Measurements from ENCODE around the gene PTPMT1. TPM values are rescaled to one million over a fixed set of nuclear protein-coding genes. Genes with fewer than 3 reads are reported as not detected.
A peak's percentile ranks its signal among the peaks of the same experiment; 100 is the strongest.
"Not testable (repeated sequence)": the region's sequence is repeated elsewhere in the genome, so short reads cannot be mapped to it uniquely, and the experiment has no call there.

The PTPMT1 gene
- total RNA-seq, 1 experiment from 2014 or later = 108 TPM

DNA sequence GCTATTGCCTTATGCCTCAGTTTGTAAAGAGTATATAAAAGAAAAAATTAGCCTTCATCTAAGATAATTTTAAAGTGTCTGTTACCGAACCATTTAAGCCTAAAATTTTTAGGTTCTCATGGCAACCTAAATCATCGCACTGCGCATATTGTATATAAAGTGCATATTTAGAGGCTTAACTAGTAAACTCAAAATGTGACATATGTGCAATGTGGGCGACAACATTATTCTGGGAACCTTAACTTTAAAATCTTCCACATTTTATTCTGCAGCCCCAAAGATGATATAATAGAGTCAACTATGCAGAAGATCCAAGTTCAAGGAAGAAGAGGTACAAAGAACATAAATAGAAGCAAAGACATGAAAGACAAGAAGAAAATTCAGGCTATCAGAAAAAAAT, 35.4 kb upstream of the PTPMT1 start:
- CTCF ChIA-PET = interaction anchor here (0.5 to 1.0 kb wide), 2 partner anchors 23 to 76 kb away, joined by 3 to 4 read pairs; no protein-coding TSS in a partner anchor
- peaks cover 54% of the 10 kb centered on the region for H3K36me3 Mint-ChIP-seq (ENCODE audit: insufficient read depth, unreplicated experiment)
- no TSS peak for BruUV-seq (replicated peaks)

DNA sequence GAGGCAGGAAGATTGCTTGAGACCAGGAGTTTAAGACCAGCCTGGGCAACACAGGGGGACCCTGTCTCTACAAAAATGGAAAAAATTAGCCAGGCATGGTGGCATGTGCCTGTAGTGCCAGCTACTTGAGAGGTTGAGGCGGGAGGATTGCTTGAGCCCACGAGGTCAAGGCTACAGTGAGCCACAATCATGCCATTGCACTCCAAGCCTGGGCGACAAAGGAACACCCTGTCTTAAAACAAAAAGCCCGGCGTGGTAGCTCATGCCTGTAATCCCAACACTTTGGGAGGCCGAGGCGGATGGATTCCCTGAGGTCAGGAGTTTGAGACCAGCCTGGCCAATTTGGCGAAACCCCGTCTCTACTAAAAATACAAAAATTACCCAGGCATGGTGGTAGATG, 34.7 kb upstream of the PTPMT1 start:
- peaks cover 26% of the 10 kb centered on the region for H3K4me1 ChIP-seq
- H3K4me3 ChIP-seq (ENCODE audit: low read depth, low read length) = not testable (repeated sequence)

More for the DNA sequence above, 35.4 kb upstream of the PTPMT1 start:
- Mint-ChIP-seq H3K4me1 (ENCODE audit: low read depth, unreplicated experiment) (peaks cover 19% of the 10 kb centered on the region), H3K4me3 (ENCODE audit: unreplicated experiment) (no peak overlapping the region), H3K27ac (ENCODE audit: unreplicated experiment) (peak overlapping the region; percentile 77), H3K27me3 (ENCODE audit: insufficient read depth, unreplicated experiment) (no peaks in the 10 kb centered on the region), H3K9me3 (ENCODE audit: unreplicated experiment) (no peaks in the 10 kb centered on the region)
- POLR2A ChIA-PET = no interaction called here
- peaks cover 26% of the 10 kb centered on the region for H3K4me1 ChIP-seq
- no peak overlapping the region for H3K4me3 ChIP-seq (ENCODE audit: low read depth, low read length)
- DNase-seq = no peak
- no peaks in the 10 kb centered on the region for H3K36me3 ChIP-seq (ENCODE audit: control insufficient read depth, insufficient read depth, low read length)
- no peaks in the 10 kb centered on the region for H3K27me3 ChIP-seq (replicated peaks; ENCODE audit: control insufficient read depth, insufficient read depth, low read length)
- no peaks in the 10 kb centered on the region for H3K9me3 ChIP-seq
- intact Hi-C loops (cut with micrococcal nuclease; ENCODE audit: unreplicated experiment) = loop anchor here (2.0 kb wide), 1 partner anchor 23 kb away; the partner anchor contains the start of gene CELF1
- TF ChIP-seq, protein P1, sequence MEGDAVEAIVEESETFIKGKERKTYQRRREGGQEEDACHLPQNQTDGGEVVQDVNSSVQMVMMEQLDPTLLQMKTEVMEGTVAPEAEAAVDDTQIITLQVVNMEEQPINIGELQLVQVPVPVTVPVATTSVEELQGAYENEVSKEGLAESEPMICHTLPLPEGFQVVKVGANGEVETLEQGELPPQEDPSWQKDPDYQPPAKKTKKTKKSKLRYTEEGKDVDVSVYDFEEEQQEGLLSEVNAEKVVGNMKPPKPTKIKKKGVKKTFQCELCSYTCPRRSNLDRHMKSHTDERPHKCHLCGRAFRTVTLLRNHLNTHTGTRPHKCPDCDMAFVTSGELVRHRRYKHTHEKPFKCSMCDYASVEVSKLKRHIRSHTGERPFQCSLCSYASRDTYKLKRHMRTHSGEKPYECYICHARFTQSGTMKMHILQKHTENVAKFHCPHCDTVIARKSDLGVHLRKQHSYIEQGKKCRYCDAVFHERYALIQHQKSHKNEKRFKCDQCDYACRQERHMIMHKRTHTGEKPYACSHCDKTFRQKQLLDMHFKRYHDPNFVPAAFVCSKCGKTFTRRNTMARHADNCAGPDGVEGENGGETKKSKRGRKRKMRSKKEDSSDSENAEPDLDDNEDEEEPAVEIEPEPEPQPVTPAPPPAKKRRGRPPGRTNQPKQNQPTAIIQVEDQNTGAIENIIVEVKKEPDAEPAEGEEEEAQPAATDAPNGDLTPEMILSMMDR (IDR thresholded peaks at IDR 0.05; ENCODE audit: insufficient read depth in 1 of 2, low read depth in 1 of 2, low read length in 1 of 2, severe bottlenecking in 1 of 2, unreplicated experiment in 1 of 2) = no peak

DNA sequence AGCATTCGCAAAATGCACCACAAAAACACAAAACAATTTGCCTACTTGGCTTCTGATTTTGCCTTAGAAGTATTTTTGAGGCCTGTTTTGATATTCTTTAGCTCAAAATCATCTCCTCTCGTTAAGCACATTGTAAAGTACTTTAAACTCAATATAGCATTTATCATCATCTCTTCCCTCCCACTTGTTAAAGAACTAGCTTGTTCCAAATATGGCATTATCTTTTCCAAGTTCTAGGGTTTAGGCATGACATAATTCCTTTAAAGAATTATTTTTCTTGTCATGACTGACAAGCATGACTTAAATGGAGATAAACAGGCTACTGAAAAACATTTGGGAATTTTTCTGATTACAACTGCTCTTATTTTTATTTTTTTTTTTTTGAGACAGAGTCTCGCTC, 33.7 kb upstream of the PTPMT1 start:
- CTCF ChIA-PET = interaction anchor here (1.7 kb wide), 1 partner anchor 22 kb away, joined by 5 read pairs; no protein-coding TSS in a partner anchor
- no peak overlapping the region for H3K4me3 Mint-ChIP-seq (ENCODE audit: unreplicated experiment)

More for the DNA sequence above, 34.7 kb upstream of the PTPMT1 start:
- BruUV-seq (replicated peaks); H3K27me3 ChIP-seq (replicated peaks; ENCODE audit: control insufficient read depth, insufficient read depth, low read length); H3K27me3 Mint-ChIP-seq (ENCODE audit: insufficient read depth, unreplicated experiment); POLR2A ChIA-PET; H3K4me3 Mint-ChIP-seq (ENCODE audit: unreplicated experiment); H3K9me3 Mint-ChIP-seq (ENCODE audit: unreplicated experiment); H3K9me3 ChIP-seq; DNase-seq; H3K36me3 ChIP-seq (ENCODE audit: control insufficient read depth, insufficient read depth, low read length): not testable (repeated sequence)
- CTCF ChIA-PET = interaction anchor here (1.7 kb wide), 1 partner anchor 23 kb away, joined by 5 read pairs; no protein-coding TSS in a partner anchor
- peaks cover 54% of the 10 kb centered on the region for H3K36me3 Mint-ChIP-seq (ENCODE audit: insufficient read depth, unreplicated experiment)
- peak overlapping the region; percentile 77 for H3K27ac Mint-ChIP-seq (ENCODE audit: unreplicated experiment)
- intact Hi-C loops (cut with micrococcal nuclease; ENCODE audit: unreplicated experiment) = loop anchor here (2.0 kb wide), 1 partner anchor 22 kb away; the partner anchor contains the start of gene CELF1
- peaks cover 16% of the 10 kb centered on the region for H3K4me1 Mint-ChIP-seq (ENCODE audit: low read depth, unreplicated experiment)

More for the DNA sequence above, 33.7 kb upstream of the PTPMT1 start:
- Histone ChIP-seq H3K36me3 (ENCODE audit: control insufficient read depth, insufficient read depth, low read length) (no peaks in the 10 kb centered on the region), H3K4me1 (peaks cover 26% of the 10 kb centered on the region), H3K4me3 (ENCODE audit: low read depth, low read length) (no peak overlapping the region), H3K9me3 (no peaks in the 10 kb centered on the region), H3K27me3 (replicated peaks; ENCODE audit: control insufficient read depth, insufficient read depth, low read length) (no peaks in the 10 kb centered on the region)
- Mint-ChIP-seq H3K9me3 (ENCODE audit: unreplicated experiment) (no peaks in the 10 kb centered on the region), H3K36me3 (ENCODE audit: insufficient read depth, unreplicated experiment) (peaks cover 49% of the 10 kb centered on the region), H3K27me3 (ENCODE audit: insufficient read depth, unreplicated experiment) (no peaks in the 10 kb centered on the region), H3K4me1 (ENCODE audit: low read depth, unreplicated experiment) (peaks cover 13% of the 10 kb centered on the region), H3K27ac (ENCODE audit: unreplicated experiment) (no peak overlapping the region)
- TF ChIP-seq, protein P1 (IDR thresholded peaks at IDR 0.05; ENCODE audit: insufficient read depth in 1 of 2, low read depth in 1 of 2, low read length in 1 of 2, severe bottlenecking in 1 of 2, unreplicated experiment in 1 of 2) = no peak
- no TSS peak for BruUV-seq (replicated peaks)
- DNase-seq = no peak
- POLR2A ChIA-PET = no interaction called here
- intact Hi-C loops (cut with micrococcal nuclease; ENCODE audit: unreplicated experiment) = loop anchor here (2.0 kb wide), 1 partner anchor 21 kb away; the partner anchor contains the start of gene CELF1

Data from Caco-2 (cell line).